Measurements from ENCODE around the gene CEP131.

GRCh38 chr17:81243333-81243664, 20.5 kb upstream of the CEP131 start:
- TF ChIP-seq CTCF (IDR thresholded peaks at IDR 0.05) (no peak), POLR2AphosphoS5 (IDR thresholded peaks at IDR 0.05; ENCODE audit: insufficient read depth in 1 of 2, low read depth in 1 of 2) (no peak)

All from vagina (tissue), 2 donors.